DND-41 (cell line): ENCODE results near the gene EDAR.

Experiments
- CTCF ChIP-seq: IDR thresholded peaks from 2 replicates; pipeline ENCODE4 v1.5.1; 2012; ENCODE audit warnings: borderline replicate concordance, low read length, moderate library complexity, mild to moderate bottlenecking; ENCODE audit not compliant: poor library complexity, severe bottlenecking; ENCODE audit errors: extremely low read depth
- EZH2 ChIP-seq: IDR thresholded peaks from 3 replicates; pipeline ENCODE4 v1.6.1; 2012; ENCODE audit warnings: borderline replicate concordance, low read depth, mild to moderate bottlenecking, moderate library complexity, low read length, inconsistent platforms; ENCODE audit not compliant: severe bottlenecking

GRCh38 chr2:108854484-108854883 is 134.5 kb downstream of the EDAR start:
- TF ChIP-seq CTCF (no peak), EZH2 (no peak)
